HepG2 (cell line): ENCODE measurements around the gene ID4. TPM values are rescaled to one million over a fixed set of nuclear protein-coding genes. Genes with fewer than 3 reads are reported as not detected.

Experiments used
- ATAC-seq: fragments of 200-7000 bp; cut with Tn5 transposase; 3 replicates; pipeline ENCODE4 v1.9.1; 2020; ENCODE audit warnings: mild to moderate bottlenecking, moderate library complexity
- BruUV-seq: library from RNA; stranded (reverse); fragments of 400-500 nt; replicated peaks from 2 replicates; lab custom pipeline; 2021; lab: Mats Ljungman, UMichigan
- CTCF ChIA-PET: fragments of 300-600 bp; formaldehyde crosslinking; extraction: SDS; loops from one replicate; lab custom pipeline; 2021; ENCODE audit warnings: low total read pairs, inconsistent platforms, low intra/inter-chr PET ratio; lab: Yijun Ruan, JAX
- POLR2A ChIA-PET: fragments of 350-600 bp; sonication (Branson Sonifier 250); formaldehyde crosslinking; loops from one replicate; lab custom pipeline; 2020; ENCODE audit warnings: antibody characterized with exemption, inconsistent platforms; lab: Yijun Ruan, JAX
- DNase-seq: peaks from one replicate; pipeline ENCODE4 v3.0.0-alpha.2; 2015; ENCODE audit warnings: low spot score
- FAIRE-seq: peaks from 3 replicates; lab custom pipeline; 2011; peaks lifted over from hg19 to GRCh38; lab: Jason Lieb, UNC
- H2AFZ ChIP-seq: one replicate; pipeline ENCODE4 v1.6.1; 2011; ENCODE audit warnings: low read length, inconsistent platforms
- H3K27ac ChIP-seq: fragments of 300-600 bp; 3 replicates; pipeline ENCODE4 v1.8.0; 2011; ENCODE audit warnings: mixed run types, mild to moderate bottlenecking, mixed read lengths, low read length, inconsistent platforms; ENCODE audit not compliant: insufficient read depth; ENCODE audit errors: extremely low read length
- H3K27me3 ChIP-seq, 2 experiments: fragments of 200-600 bp in 1 of 2; 2 replicates in 1 of 2; 3 replicates in 1 of 2; pipeline versions ENCODE4 v1.6.0 to v1.8.0; 2011; ENCODE audit warnings: low read length in 2 of 2, mild to moderate bottlenecking in 2 of 2, moderate library complexity in 2 of 2, inconsistent platforms in 1 of 2; ENCODE audit not compliant: insufficient read depth in 2 of 2, control insufficient read depth in 1 of 2
- H3K36me3 ChIP-seq, 2 experiments: fragments of 200-600 bp in 1 of 2; replicated peaks in 1 of 2; 2 replicates in 1 of 2; 3 replicates in 1 of 2; pipeline versions ENCODE4 v1.5.1 to v1.8.0; 2011; ENCODE audit warnings: low read length in 2 of 2, inconsistent platforms in 1 of 2; ENCODE audit not compliant: insufficient read depth in 2 of 2, control insufficient read depth in 1 of 2
- H3K4me1 ChIP-seq: 2 replicates; pipeline ENCODE4 v1.5.1; 2012; ENCODE audit warnings: low read length, inconsistent platforms; ENCODE audit not compliant: insufficient read depth
- H3K4me2 ChIP-seq: 2 replicates; pipeline ENCODE4 v1.6.0; 2011; ENCODE audit warnings: low read depth, low read length, inconsistent platforms
- H3K4me3 ChIP-seq, 3 experiments: fragments of 200-600 bp in 1 of 3; sonication (generic), shearing (Covaris generic) in 1 of 3; replicated peaks in 1 of 3; 2 replicates each; pipeline ENCODE4 v1.5.1; 2011 to 2016; ENCODE audit warnings: low read length in 3 of 3, inconsistent platforms in 2 of 3, low read depth in 2 of 3, mild to moderate bottlenecking in 2 of 3, control low read depth in 1 of 3, mixed read lengths in 1 of 3; ENCODE audit not compliant: insufficient read depth in 1 of 3
- H3K79me2 ChIP-seq: one replicate; pipeline ENCODE4 v1.6.1; 2011; ENCODE audit warnings: low read length, inconsistent platforms; ENCODE audit not compliant: insufficient read depth
- H3K9ac ChIP-seq: 2 replicates; pipeline ENCODE4 v1.6.0; 2011; ENCODE audit warnings: mild to moderate bottlenecking, low read depth, low read length, inconsistent platforms; ENCODE audit not compliant: insufficient read depth
- H3K9me3 ChIP-seq: 2 replicates; pipeline ENCODE4 v1.5.1; 2012; ENCODE audit warnings: mild to moderate bottlenecking, low read length
- H4K20me1 ChIP-seq: 2 replicates; pipeline ENCODE4 v1.6.0; 2011; ENCODE audit warnings: inconsistent platforms, mild to moderate bottlenecking, low read length, moderate library complexity; ENCODE audit not compliant: insufficient read depth
- FOXO1 ChIP-seq: sonication (generic); formaldehyde crosslinking; IDR thresholded peaks from 2 replicates; pipeline ENCODE4 v1.4.0; 2020; ENCODE audit warnings: missing genetic modification reagents
- HMGXB4 ChIP-seq, 2 experiments: sonication (generic) in 1 of 2; formaldehyde crosslinking in 1 of 2; IDR thresholded peaks; 2 replicates each; pipeline versions ENCODE4 v1.4.0 to v1.6.1; 2018 to 2020; ENCODE audit warnings: missing genetic modification reagents in 2 of 2, borderline replicate concordance in 1 of 2, low read depth in 1 of 2, mild to moderate bottlenecking in 1 of 2, missing biosample characterization in 1 of 2
- IRF1 ChIP-seq: sonication (generic); formaldehyde crosslinking; IDR thresholded peaks from 2 replicates; pipeline ENCODE4 v1.4.0; 2020; ENCODE audit warnings: low read depth, mild to moderate bottlenecking, missing genetic modification reagents
- MLLT10 ChIP-seq: sonication (generic); formaldehyde crosslinking; IDR thresholded peaks from 2 replicates; pipeline ENCODE4 v1.4.0; 2020; ENCODE audit warnings: missing genetic modification reagents
- PHF5A ChIP-seq: IDR thresholded peaks from one replicate; pipeline ENCODE4 v1.6.1; 2018; ENCODE audit warnings: low read depth, missing genetic modification reagents; ENCODE audit not compliant: unreplicated experiment
- RFX5 ChIP-seq: IDR thresholded peaks from 2 replicates; pipeline ENCODE4 v1.6.1; 2011; ENCODE audit warnings: low read depth, low read length, improper control_type of control experiment
- RFXANK ChIP-seq: IDR thresholded peaks from 2 replicates; pipeline ENCODE4 v1.6.1; 2016
- TRIM22 ChIP-seq: fragments of 450-650 bp; IDR thresholded peaks from 2 replicates; pipeline ENCODE4 v1.6.1; 2017
- ZFX ChIP-seq: sonication (generic); formaldehyde crosslinking; IDR thresholded peaks from 2 replicates; pipeline ENCODE4 v1.4.0; 2020; ENCODE audit warnings: mild to moderate bottlenecking, low read depth, missing genetic modification reagents, moderate library complexity
- ZNF253 ChIP-seq: sonication (generic); formaldehyde crosslinking; IDR thresholded peaks from 2 replicates; pipeline ENCODE4 v1.8.0; 2022; ENCODE audit warnings: mild to moderate bottlenecking, missing genetic modification reagents, borderline replicate concordance
- ZNF496 ChIP-seq: sonication (generic); formaldehyde crosslinking; IDR thresholded peaks from 2 replicates; pipeline ENCODE4 v1.8.1; 2023; ENCODE audit warnings: mild to moderate bottlenecking, moderate library complexity, missing genetic modification reagents; ENCODE audit not compliant: insufficient replicate concordance
- ZNF564 ChIP-seq: sonication (generic); formaldehyde crosslinking; IDR thresholded peaks from 2 replicates; pipeline ENCODE4 v1.8.1; 2023; ENCODE audit warnings: mild to moderate bottlenecking, missing genetic modification reagents
- ZNF768 ChIP-seq: sonication (generic); formaldehyde crosslinking; IDR thresholded peaks from 2 replicates; pipeline ENCODE4 v1.4.0; 2020; ENCODE audit warnings: missing genetic modification reagents
- ZNF790 ChIP-seq: sonication (generic); formaldehyde crosslinking; IDR thresholded peaks from 2 replicates; pipeline ENCODE4 v1.8.0; 2022; ENCODE audit warnings: missing genetic modification reagents, mild to moderate bottlenecking, borderline replicate concordance
- WGBS: methylation state at CpG from one replicate; pipeline ENCODE4 v1.1.6; 2017; ENCODE audit warnings: low lambda C conversion rate; 5-methylcytosine and 5-hydroxymethylcytosine counted together
- in situ Hi-C: cut with HindIII; loops from 2 replicates; pipeline ENCODE4 v1.10.0; 2017; ENCODE audit warnings: low pct_unique_long_range_greater_than_20kb; ENCODE audit not compliant: extremely low pct_ligation_motif_present
- intact Hi-C: fragments of 100-400 bp; cut with micrococcal nuclease; formaldehyde crosslinking; loops from one replicate; pipeline ENCODE4 v1.10.0; 2022; ENCODE audit not compliant: unreplicated experiment
- polyA plus RNA-seq, 8 experiments: library from polyadenylated mRNA; depleted of rRNA in 3 of 8; stranded (reverse) in 7 of 8; unstranded in 1 of 8; fragments of >200 nt; fragmentation: Illumina TruSeq in 4 of 8; extraction: Trizol in 4 of 8; gene quantifications; 2 replicates each; pipeline versions ENCODE4 v1.2.1 to v1.2.3, GENCODE V29; 2011 to 2016; ENCODE audit warnings: low read depth in 4 of 8, missing spikeins in 1 of 8, mixed read lengths in 1 of 8; ENCODE audit not compliant: insufficient read depth in 1 of 8
- total RNA-seq, 5 experiments: library from RNA; depleted of rRNA; stranded (reverse); fragments of >200 nt; fragmentation: Illumina TruSeq; extraction: Trizol; gene quantifications; 2 replicates each; pipeline ENCODE4 v1.2.3, GENCODE V29; 2016; ENCODE audit warnings: low read depth in 1 of 5
- TF ChIP-seq, protein P1 (sequence below): sonication (generic); formaldehyde crosslinking; IDR thresholded peaks from 2 replicates; pipeline ENCODE4 v1.4.0; 2020; ENCODE audit warnings: mild to moderate bottlenecking, missing genetic modification reagents

Gene ID4
- total and polyA plus RNA-seq, 2 of the 13 experiments (the other 11 are each of a cell fraction or from before 2014, with no cell fraction given): 0.20 to 0.44 TPM

GRCh38 chr6:19845266-19846041, 8.3 kb downstream of the ID4 start (continued):
- TF ChIP-seq, protein P1, sequence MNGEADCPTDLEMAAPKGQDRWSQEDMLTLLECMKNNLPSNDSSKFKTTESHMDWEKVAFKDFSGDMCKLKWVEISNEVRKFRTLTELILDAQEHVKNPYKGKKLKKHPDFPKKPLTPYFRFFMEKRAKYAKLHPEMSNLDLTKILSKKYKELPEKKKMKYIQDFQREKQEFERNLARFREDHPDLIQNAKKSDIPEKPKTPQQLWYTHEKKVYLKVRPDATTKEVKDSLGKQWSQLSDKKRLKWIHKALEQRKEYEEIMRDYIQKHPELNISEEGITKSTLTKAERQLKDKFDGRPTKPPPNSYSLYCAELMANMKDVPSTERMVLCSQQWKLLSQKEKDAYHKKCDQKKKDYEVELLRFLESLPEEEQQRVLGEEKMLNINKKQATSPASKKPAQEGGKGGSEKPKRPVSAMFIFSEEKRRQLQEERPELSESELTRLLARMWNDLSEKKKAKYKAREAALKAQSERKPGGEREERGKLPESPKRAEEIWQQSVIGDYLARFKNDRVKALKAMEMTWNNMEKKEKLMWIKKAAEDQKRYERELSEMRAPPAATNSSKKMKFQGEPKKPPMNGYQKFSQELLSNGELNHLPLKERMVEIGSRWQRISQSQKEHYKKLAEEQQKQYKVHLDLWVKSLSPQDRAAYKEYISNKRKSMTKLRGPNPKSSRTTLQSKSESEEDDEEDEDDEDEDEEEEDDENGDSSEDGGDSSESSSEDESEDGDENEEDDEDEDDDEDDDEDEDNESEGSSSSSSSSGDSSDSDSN: no peak
- TF ChIP-seq RFX5 (no peak), ZNF790 (no peak), IRF1 (CRISPR knock-in tag) (no peak), RFXANK (CRISPR knock-in tag) (no peak), MLLT10 (no peak), ZNF564 (CRISPR knock-in tag) (no peak), FOXO1 (CRISPR knock-in tag) (no peak), ZNF253 (CRISPR knock-in tag) (no peak)
- TF ChIP-seq, all 625 proteins: peak for 0

DNA sequence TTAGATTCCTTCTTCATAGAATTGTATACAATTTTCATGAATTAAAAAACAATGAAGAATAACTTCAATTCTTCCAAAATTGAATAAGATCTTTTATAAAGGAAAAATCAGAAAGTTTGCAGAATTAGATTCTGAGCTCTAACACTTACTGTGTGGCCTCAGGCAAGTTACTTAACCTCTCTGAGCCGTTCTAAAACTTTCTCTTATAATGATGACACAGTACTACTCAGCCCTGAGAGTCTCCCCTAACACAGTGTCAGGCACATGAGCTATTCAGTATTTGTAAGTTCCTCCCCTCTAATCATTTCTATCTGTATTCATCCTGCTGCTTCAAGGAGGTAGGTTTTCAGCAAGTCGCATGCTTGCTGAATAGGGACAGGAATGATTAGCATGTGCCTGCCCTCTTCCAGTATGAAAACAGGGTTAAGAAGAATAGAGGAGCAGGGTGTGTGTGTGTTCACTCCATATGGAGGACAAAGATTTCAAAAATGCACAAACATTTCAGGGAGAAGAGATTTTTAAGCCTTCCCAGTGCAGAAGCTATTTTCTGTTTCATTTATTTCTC, 11.4 kb downstream of the ID4 start:
- H3K27me3 ChIP-seq: peaks cover 2 to 3% of the 10 kb centered on the region in 2 experiments; a peak in 2 of 5 replicates
- H2AFZ ChIP-seq: peak overlapping the region; percentile 29
- no peak overlapping the region for H3K4me3 ChIP-seq
- no peak overlapping the region for H3K9ac ChIP-seq
- intact Hi-C loops (no loop called here), in situ Hi-C loops (loop anchor here (25.0 kb wide), 1 partner anchor 1586 kb away; the partner anchor contains the start of gene DEK)
- ATAC-seq (no peak), FAIRE-seq (no peak), DNase-seq (no peak)
- no peaks in the 10 kb centered on the region for H4K20me1 ChIP-seq
- no peaks in the 10 kb centered on the region for H3K79me2 ChIP-seq
- peak overlapping the region; percentile 36 for H3K4me2 ChIP-seq
- no peaks in the 10 kb centered on the region for H3K36me3 ChIP-seq
- 49% methylated on average over 2 of the region's 2 CpGs for WGBS
- ChIA-PET POLR2A (no interaction called here), CTCF (no interaction called here)
- no TSS peak for BruUV-seq
- no peak overlapping the region for H3K27ac ChIP-seq
- no peaks in the 10 kb centered on the region for H3K9me3 ChIP-seq
- peaks cover 30% of the 10 kb centered on the region for H3K4me1 ChIP-seq
- TF ChIP-seq ZFX (CRISPR knock-in tag) (no peak), TRIM22 (no peak), ZNF496 (no peak), ZNF768 (CRISPR knock-in tag) (peak; percentile 78; the same call in 1 of the 2 replicates), HMGXB4 (CRISPR knock-in tag; IDR thresholded peaks at IDR 0.05; ENCODE audit: borderline replicate concordance in 1 of 2, low read depth in 1 of 2) (no peak), PHF5A (CRISPR knock-in tag) (no peak)
